ENCODE measurements around the gene MSH5. TPM values are rescaled to one million over a fixed set of nuclear protein-coding genes. Genes with fewer than 3 reads are reported as not detected.

The MSH5 gene
- total RNA-seq, 1 experiment from 2014 or later, result 38.1 TPM

DNA sequence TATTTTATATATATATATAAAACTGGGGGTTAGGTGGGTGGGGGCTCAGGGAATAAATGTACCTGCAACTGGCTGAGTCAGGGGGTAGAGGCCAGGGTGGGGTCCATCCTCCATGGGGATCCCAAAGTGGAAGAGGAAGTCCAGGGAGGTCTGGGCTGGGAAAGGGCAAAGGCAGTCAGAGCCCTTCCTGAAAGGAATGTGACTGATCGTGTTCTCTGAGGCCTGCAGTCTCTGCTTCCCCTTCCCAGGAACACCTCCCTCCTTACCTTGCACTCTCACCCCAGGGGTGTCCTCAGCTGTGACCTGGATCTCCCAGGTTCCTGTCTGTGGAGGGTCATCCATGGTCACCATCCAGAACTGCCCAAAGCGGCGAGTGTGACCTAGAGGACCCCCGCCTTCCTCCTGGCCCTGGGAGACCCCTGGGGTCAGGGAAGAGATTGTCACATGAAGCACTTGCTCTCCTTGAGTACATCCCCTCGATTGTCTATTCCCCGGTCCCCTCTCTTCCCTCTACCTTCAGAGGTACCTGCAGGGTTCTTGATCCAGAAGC, 27.4 kb downstream of the MSH5 start:
- no peaks in the 10 kb centered on the region for H3K36me3 ChIP-seq (ENCODE audit: control insufficient read depth, insufficient read depth, low read length)
- in situ Hi-C loops (cut with HindIII; ENCODE audit: low pct_unique_long_range_greater_than_20kb, low sequenced_read_pairs), result no loop called here

DNA sequence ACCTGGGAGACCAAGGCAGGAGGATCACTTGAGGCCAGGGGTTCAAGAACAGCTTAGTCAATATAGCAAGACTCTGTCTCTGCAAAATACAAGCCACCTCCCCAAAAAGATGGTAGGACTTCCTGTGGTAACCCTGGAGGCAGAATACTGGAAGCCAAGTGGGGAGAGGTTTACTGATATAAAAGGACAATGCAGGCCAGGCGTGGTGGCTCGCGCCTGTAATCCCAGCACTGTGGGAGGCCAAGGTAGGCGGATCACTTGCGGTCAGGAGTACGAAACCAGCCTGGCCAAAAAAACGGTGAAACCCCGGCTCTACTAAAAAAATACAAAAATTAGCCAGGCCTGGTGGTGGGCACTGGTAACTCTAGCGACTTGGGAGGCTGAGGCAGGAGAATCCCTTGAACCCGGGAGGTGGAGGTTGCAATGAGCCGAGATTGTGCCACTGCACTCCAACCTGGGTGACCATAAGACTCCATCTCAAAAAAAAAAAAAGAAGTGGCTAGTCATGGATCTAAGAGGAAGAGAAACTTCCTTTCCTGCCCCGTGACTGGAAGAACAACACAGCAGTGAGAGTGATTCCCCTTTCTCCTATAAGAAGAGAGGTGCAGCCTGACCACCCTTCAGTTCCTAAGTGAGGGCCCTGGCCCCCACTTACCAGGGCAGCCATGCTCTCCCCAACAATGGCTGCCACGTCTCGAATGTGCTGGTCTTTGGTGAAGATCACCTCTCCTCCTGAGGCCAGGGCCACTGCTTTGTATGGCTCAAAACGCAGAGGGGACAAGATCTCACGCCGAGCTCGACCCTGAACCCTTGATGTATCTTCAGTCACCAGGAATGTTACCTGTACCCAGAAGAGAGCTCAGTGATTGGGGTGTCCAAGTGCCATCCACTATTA, 28.8 kb downstream of the MSH5 start:
- ChIA-PET CTCF (interaction anchor here (0.7 to 1.4 kb wide), 2 partner anchors 13 to 222 kb away, joined by 3 to 4 read pairs; partner anchors contain the start of gene ATP6V1G2), POLR2A (no interaction called here)
- in situ Hi-C loops (cut with HindIII; ENCODE audit: low pct_unique_long_range_greater_than_20kb, low sequenced_read_pairs) (no loop called here), intact Hi-C loops (cut with micrococcal nuclease; ENCODE audit: unreplicated experiment) (no loop called here)
- no TSS peak for BruUV-seq (replicated peaks)
- no peak for DNase-seq (ENCODE audit: low read depth, low spot score)
- Histone ChIP-seq H3K4me1 (ENCODE audit: control insufficient read depth, insufficient read depth, low read length) (no peaks in the 10 kb centered on the region), H3K27me3 (ENCODE audit: control insufficient read depth, insufficient read depth, low read length) (no peaks in the 10 kb centered on the region), H3K36me3 (ENCODE audit: control insufficient read depth, insufficient read depth, low read length) (no peaks in the 10 kb centered on the region), H3K9me3 (ENCODE audit: control insufficient read depth, insufficient read depth, low read depth, low read length) (no peaks in the 10 kb centered on the region), H3K27ac (ENCODE audit: low read length) (no peak overlapping the region), H3K4me3 (ENCODE audit: low read depth in 2 of 2, low read length in 2 of 2) (no peak overlapping the region)
- TF ChIP-seq, protein P1, sequence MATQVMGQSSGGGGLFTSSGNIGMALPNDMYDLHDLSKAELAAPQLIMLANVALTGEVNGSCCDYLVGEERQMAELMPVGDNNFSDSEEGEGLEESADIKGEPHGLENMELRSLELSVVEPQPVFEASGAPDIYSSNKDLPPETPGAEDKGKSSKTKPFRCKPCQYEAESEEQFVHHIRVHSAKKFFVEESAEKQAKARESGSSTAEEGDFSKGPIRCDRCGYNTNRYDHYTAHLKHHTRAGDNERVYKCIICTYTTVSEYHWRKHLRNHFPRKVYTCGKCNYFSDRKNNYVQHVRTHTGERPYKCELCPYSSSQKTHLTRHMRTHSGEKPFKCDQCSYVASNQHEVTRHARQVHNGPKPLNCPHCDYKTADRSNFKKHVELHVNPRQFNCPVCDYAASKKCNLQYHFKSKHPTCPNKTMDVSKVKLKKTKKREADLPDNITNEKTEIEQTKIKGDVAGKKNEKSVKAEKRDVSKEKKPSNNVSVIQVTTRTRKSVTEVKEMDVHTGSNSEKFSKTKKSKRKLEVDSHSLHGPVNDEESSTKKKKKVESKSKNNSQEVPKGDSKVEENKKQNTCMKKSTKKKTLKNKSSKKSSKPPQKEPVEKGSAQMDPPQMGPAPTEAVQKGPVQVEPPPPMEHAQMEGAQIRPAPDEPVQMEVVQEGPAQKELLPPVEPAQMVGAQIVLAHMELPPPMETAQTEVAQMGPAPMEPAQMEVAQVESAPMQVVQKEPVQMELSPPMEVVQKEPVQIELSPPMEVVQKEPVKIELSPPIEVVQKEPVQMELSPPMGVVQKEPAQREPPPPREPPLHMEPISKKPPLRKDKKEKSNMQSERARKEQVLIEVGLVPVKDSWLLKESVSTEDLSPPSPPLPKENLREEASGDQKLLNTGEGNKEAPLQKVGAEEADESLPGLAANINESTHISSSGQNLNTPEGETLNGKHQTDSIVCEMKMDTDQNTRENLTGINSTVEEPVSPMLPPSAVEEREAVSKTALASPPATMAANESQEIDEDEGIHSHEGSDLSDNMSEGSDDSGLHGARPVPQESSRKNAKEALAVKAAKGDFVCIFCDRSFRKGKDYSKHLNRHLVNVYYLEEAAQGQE (IDR thresholded peaks at IDR 0.05; ENCODE audit: insufficient read depth in 1 of 2, low read depth in 2 of 2, low read length in 1 of 2), result no peak
- TF ChIP-seq SIN3A (IDR thresholded peaks at IDR 0.05; ENCODE audit: borderline replicate concordance, insufficient read depth, low read depth, low read length) (no peak), POLR2AphosphoS5 (IDR thresholded peaks at IDR 0.05; ENCODE audit: low read depth, low read length) (no peak), TCF7L2 (IDR thresholded peaks at IDR 0.05; ENCODE audit: low read depth, low read length) (no peak)
- TF ChIP-seq, protein P2, sequence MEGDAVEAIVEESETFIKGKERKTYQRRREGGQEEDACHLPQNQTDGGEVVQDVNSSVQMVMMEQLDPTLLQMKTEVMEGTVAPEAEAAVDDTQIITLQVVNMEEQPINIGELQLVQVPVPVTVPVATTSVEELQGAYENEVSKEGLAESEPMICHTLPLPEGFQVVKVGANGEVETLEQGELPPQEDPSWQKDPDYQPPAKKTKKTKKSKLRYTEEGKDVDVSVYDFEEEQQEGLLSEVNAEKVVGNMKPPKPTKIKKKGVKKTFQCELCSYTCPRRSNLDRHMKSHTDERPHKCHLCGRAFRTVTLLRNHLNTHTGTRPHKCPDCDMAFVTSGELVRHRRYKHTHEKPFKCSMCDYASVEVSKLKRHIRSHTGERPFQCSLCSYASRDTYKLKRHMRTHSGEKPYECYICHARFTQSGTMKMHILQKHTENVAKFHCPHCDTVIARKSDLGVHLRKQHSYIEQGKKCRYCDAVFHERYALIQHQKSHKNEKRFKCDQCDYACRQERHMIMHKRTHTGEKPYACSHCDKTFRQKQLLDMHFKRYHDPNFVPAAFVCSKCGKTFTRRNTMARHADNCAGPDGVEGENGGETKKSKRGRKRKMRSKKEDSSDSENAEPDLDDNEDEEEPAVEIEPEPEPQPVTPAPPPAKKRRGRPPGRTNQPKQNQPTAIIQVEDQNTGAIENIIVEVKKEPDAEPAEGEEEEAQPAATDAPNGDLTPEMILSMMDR (IDR thresholded peaks at IDR 0.05), result no peak
- ATAC-seq, result no peak

More for the DNA sequence above, 27.4 kb downstream of the MSH5 start:
- CTCF ChIA-PET, result no interaction called here
- intact Hi-C loops (cut with micrococcal nuclease; ENCODE audit: unreplicated experiment), result no loop called here
- BruUV-seq (replicated peaks), result no TSS peak
- Histone ChIP-seq H3K27ac (ENCODE audit: low read length) (no peak overlapping the region), H3K4me3 (ENCODE audit: low read depth in 2 of 2, low read length in 2 of 2) (no peak overlapping the region), H3K4me1 (ENCODE audit: control insufficient read depth, insufficient read depth, low read length) (no peaks in the 10 kb centered on the region), H3K27me3 (ENCODE audit: control insufficient read depth, insufficient read depth, low read length) (no peaks in the 10 kb centered on the region), H3K9me3 (ENCODE audit: control insufficient read depth, insufficient read depth, low read depth, low read length) (no peaks in the 10 kb centered on the region)
- ATAC-seq (no peak), DNase-seq (ENCODE audit: low read depth, low spot score) (no peak)
- POLR2A ChIA-PET, result no interaction called here
- TF ChIP-seq, protein P1 (IDR thresholded peaks at IDR 0.05; ENCODE audit: insufficient read depth in 1 of 2, low read depth in 2 of 2, low read length in 1 of 2), result no peak

Data from Panc1 (cell line).